Glutamatergic neuron (in vitro differentiated cells): ENCODE data around the gene PEAK1. TPM values are rescaled to one million over a fixed set of nuclear protein-coding genes. Genes with fewer than 3 reads are reported as not detected.
"Not testable (repeated sequence)": the region's sequence is repeated elsewhere in the genome, so short reads cannot be mapped to it uniquely, and the experiment has no call there.

ENCODE experiments used
- DNase-seq: peaks from one replicate; pipeline ENCODE4 v3.0.0; 2022
- H3K27ac Mint-ChIP-seq: one replicate; pipeline ENCODE4 v1.8.0; 2020; ENCODE audit warnings: mild to moderate bottlenecking, mixed read lengths, inconsistent platforms; ENCODE audit not compliant: unreplicated experiment
- H3K27me3 Mint-ChIP-seq: one replicate; pipeline ENCODE4 v1.8.0; 2020; ENCODE audit warnings: mild to moderate bottlenecking, moderate library complexity, mixed read lengths, inconsistent platforms; ENCODE audit not compliant: unreplicated experiment
- H3K36me3 Mint-ChIP-seq: one replicate; pipeline ENCODE4 v1.8.0; 2020; ENCODE audit warnings: mild to moderate bottlenecking, mixed read lengths, inconsistent platforms; ENCODE audit not compliant: unreplicated experiment
- H3K4me1 Mint-ChIP-seq: one replicate; pipeline ENCODE4 v1.8.0; 2020; ENCODE audit warnings: mild to moderate bottlenecking, low read depth, mixed read lengths, inconsistent platforms; ENCODE audit not compliant: unreplicated experiment
- H3K4me3 Mint-ChIP-seq: one replicate; pipeline ENCODE4 v1.8.0; 2020; ENCODE audit warnings: mild to moderate bottlenecking, mixed read lengths, inconsistent platforms; ENCODE audit not compliant: unreplicated experiment
- H3K9me3 Mint-ChIP-seq: one replicate; pipeline ENCODE4 v1.8.0; 2020; ENCODE audit warnings: mild to moderate bottlenecking, moderate library complexity, mixed read lengths, inconsistent platforms; ENCODE audit not compliant: unreplicated experiment
- total RNA-seq: library from RNA; stranded (reverse); fragmentation: NEBNext Ultra II Directional; extraction: Animal tissue kit (Norgen Biotek cat#: 25700); gene quantifications from one replicate; pipeline ENCODE4 v1.2.1, GENCODE V29; 2021; ENCODE audit not compliant: unreplicated experiment
- TF ChIP-seq, protein P1 (sequence below): fragments of 200-600 bp; sonication (generic); IDR thresholded peaks from one replicate; pipeline ENCODE4 v1.5.0; 2021; ENCODE audit not compliant: partially characterized antibody, unreplicated experiment

PEAK1 gene
- total RNA-seq, 1 donor from 2014 or later: 110 TPM

DNA sequence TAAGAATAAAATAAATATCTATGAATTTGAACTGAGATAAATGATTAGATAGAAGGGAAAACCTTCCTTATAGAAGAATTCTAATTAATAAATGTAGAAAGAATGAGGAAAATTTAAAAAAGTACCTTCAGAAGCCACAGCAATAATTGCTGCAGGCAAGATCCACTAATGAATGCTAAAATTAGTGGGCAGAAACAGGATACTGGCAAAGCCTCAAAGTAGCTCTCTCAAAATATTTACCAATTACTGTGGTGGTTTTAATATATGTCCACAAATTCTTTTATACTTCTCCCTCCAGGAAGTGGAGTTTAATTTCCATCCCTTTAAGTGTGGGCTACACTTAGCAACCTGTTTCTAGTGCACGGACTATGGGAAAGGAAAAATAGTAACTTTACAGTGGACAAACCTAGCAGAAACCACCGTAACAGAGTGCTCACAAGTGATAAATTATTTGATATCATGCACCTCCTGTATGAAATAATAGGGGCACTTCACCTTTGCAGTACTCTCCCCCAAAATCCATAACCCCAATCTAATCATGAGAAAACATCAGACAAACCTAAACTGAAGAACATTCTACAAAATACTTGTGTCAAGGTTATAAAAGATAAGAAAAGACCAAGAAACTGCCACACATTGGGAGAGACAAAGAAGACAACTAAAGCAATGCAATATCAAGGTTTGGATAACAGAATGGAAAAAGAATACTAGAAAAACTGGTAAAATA is 6.8 kb downstream of the PEAK1 start:
- H3K9me3 Mint-ChIP-seq: no peaks in the 10 kb centered on the region
- peaks cover 13% of the 10 kb centered on the region for H3K4me1 Mint-ChIP-seq
- TF ChIP-seq, protein P1, sequence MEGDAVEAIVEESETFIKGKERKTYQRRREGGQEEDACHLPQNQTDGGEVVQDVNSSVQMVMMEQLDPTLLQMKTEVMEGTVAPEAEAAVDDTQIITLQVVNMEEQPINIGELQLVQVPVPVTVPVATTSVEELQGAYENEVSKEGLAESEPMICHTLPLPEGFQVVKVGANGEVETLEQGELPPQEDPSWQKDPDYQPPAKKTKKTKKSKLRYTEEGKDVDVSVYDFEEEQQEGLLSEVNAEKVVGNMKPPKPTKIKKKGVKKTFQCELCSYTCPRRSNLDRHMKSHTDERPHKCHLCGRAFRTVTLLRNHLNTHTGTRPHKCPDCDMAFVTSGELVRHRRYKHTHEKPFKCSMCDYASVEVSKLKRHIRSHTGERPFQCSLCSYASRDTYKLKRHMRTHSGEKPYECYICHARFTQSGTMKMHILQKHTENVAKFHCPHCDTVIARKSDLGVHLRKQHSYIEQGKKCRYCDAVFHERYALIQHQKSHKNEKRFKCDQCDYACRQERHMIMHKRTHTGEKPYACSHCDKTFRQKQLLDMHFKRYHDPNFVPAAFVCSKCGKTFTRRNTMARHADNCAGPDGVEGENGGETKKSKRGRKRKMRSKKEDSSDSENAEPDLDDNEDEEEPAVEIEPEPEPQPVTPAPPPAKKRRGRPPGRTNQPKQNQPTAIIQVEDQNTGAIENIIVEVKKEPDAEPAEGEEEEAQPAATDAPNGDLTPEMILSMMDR: no peak
- no peaks in the 10 kb centered on the region for H3K27me3 Mint-ChIP-seq
- H3K36me3 Mint-ChIP-seq: no peaks in the 10 kb centered on the region
- no peak overlapping the region for H3K4me3 Mint-ChIP-seq
- no peak for DNase-seq
- H3K27ac Mint-ChIP-seq: no peak overlapping the region

DNA sequence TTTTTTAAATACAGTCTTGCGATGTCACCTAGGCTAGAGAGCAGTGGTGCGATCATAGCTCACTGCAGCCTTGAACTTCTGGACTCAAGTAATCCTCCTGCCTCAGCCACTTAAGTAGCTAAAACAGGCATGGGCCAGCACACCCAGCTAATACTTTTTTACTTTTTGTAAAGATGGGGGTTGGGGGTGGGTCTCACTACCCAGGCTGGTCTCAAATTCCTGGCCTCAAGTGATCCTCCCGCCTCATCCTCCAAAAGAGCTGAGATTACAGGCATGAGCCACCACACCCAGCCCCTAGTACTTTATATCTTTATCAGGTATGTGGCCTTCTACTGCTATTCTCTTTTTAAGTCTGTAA is 8.3 kb downstream of the PEAK1 start:
- Mint-ChIP-seq H3K9me3 (peaks cover 3% of the 10 kb centered on the region), H3K36me3 (peaks cover 6% of the 10 kb centered on the region), H3K4me3 (no peak overlapping the region), H3K27me3 (no peaks in the 10 kb centered on the region), H3K27ac (no peak overlapping the region), H3K4me1 (peaks cover 7% of the 10 kb centered on the region)
- TF ChIP-seq, protein P1: no peak
- DNase-seq: no peak

DNA sequence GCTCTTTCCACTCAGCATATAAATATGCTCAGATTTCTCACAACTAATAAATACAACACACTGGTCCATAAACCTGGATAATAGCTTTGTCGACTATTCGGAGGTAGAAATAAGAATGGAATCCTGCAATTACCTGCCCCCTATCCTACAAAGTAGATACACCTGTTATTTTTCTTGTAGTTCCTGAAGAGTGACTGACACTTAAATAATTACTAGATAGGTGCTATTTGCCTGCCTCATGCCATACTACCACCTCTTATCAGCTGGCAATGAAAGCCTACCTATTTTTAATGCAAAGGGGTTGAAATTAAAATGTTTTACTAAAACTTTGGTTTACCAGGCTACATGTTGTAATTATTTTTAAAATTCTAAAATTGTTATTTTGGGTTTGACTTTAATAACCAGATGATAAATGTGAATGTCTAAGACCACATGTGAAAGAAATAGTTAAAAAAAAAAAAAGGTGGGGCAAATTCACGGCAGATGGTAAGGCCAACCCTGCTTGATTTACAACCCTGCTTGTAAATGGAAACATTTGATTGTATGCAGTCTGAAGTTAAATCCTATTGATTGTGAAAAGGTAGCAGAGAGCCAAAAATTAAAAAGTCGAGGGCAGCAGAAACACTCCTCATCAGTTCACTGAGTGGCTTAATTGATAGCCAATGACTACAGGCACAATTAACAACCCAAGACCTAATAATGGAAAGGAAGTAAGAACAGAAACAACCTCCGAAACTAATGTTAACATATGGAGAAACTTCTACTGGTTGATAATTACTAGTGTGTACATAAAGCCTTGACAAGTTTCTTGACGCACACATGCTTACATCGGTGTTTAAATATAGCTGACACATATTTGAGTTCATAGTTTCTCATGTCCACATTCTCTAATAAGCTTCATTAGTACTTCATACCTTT is 8.9 kb downstream of the PEAK1 start:
- no peak overlapping the region for H3K27ac Mint-ChIP-seq
- H3K4me1 Mint-ChIP-seq: peaks cover 7% of the 10 kb centered on the region
- no peak for DNase-seq
- H3K36me3 Mint-ChIP-seq: peaks cover 8% of the 10 kb centered on the region
- H3K4me3 Mint-ChIP-seq: no peak overlapping the region
- H3K9me3 Mint-ChIP-seq: peaks cover 3% of the 10 kb centered on the region
- TF ChIP-seq, protein P1: no peak
- H3K27me3 Mint-ChIP-seq: no peaks in the 10 kb centered on the region

DNA sequence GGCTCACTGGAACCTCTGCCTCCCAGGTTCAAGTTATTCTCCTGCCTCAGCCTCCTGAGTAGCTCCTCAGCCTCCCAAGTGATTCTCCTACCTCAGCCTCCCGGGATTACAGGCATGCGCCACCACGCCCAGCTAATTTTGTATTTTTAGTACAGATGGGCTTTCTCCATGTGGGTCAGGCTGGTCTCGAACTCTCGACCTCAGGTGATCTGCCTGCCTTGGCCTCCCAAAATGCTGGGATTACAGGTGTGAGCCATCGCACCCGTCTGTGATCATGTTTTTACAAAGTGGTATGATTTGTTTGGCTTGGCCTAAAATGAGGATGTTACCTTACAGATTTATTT is 9.8 kb downstream of the PEAK1 start:
- DNase-seq, H3K27me3 Mint-ChIP-seq, H3K4me1 Mint-ChIP-seq, H3K27ac Mint-ChIP-seq, H3K4me3 Mint-ChIP-seq, H3K9me3 Mint-ChIP-seq, H3K36me3 Mint-ChIP-seq: not testable (repeated sequence)

DNA sequence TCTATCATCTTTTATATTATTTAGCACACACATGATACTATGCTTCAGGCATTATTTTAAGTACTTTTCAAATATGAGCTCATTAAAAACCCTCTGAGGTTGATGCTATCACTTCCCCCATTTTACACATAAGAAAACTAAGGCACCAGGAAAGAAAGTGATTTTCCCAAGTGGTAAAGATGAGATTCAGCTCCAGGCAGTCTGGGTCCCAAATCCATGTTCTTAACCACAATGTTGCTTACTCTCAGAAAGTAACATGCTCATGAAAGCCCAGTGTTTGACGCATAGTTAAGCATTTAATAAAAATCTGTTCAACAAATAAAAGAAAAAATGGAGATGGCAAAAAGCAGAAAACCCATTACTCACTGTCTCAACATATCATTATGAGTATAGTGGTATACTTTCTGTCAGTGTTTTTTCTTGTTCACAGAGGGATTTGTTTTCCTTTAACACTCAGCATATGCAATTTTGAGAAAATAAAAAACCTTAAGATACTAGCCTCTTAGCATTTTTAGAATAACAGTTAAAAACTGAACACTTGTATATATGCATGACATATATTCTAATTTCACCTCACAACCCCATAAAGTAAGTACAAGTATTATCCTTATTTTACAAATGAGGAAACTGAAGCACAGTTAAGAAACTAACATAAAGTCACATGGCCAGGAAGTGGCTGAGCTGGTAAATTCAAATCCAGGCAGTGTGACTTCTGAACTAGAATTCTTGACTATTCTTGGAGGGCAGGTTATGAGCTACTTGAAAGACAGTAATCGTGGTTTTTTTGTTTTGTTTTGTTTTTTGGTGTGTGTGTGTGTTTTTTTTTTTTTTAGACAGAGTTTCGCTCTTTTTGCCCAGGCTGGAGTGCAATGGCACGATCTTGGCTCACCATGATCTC is 10.4 kb downstream of the PEAK1 start:
- DNase-seq: no peak
- no peak overlapping the region for H3K27ac Mint-ChIP-seq
- no peaks in the 10 kb centered on the region for H3K27me3 Mint-ChIP-seq
- H3K36me3 Mint-ChIP-seq: peaks cover 8% of the 10 kb centered on the region
- H3K4me1 Mint-ChIP-seq: peaks cover 7% of the 10 kb centered on the region
- peaks cover 3% of the 10 kb centered on the region for H3K9me3 Mint-ChIP-seq
- TF ChIP-seq, protein P1: no peak
- H3K4me3 Mint-ChIP-seq: no peak overlapping the region
